Gastrocnemius medialis (tissue), 4 donors: ENCODE measurements around the gene EXTL1.

Source experiments
- CTCF ChIP-seq, 5 experiments: fragments of 450-650 bp in 3 of 5; fragments of 200-600 bp in 2 of 5; sonication (generic) in 2 of 5; IDR thresholded peaks in 4 of 5; conservative IDR thresholded peaks in 1 of 5; 1 replicate in 4 of 5; 2 replicates in 1 of 5; pipeline ENCODE4 v1.5.1; 2016 to 2019; ENCODE audit warnings: antibody characterized with exemption in 5 of 5, mild to moderate bottlenecking in 3 of 5, moderate library complexity in 3 of 5
- POLR2A ChIP-seq, 2 donors: fragments of 450-650 bp; IDR thresholded peaks; one replicate each; pipeline ENCODE4 v1.6.1; 2017; ENCODE audit warnings: antibody characterized with exemption in 2 of 2, mild to moderate bottlenecking in 2 of 2, moderate library complexity in 2 of 2

- TF ChIP-seq CTCF (IDR thresholded peaks at IDR 0.05 in 4 of 5, conservative IDR thresholded peaks at IDR 0.05 in 1 of 5) (no peak), POLR2A (IDR thresholded peaks at IDR 0.05) (no peak)
These were observed 17.3 kb downstream of the EXTL1 start for GRCh38 chr1:26038904-26039303.
